ENCODE data around the gene CHAF1B. TPM values are rescaled to one million over a fixed set of nuclear protein-coding genes. Genes with fewer than 3 reads are reported as not detected.

Gene CHAF1B
- polyA plus RNA-seq, 12 donors: 3.1 to 8.8 (median 4.5) TPM; not detected in 1

DNA sequence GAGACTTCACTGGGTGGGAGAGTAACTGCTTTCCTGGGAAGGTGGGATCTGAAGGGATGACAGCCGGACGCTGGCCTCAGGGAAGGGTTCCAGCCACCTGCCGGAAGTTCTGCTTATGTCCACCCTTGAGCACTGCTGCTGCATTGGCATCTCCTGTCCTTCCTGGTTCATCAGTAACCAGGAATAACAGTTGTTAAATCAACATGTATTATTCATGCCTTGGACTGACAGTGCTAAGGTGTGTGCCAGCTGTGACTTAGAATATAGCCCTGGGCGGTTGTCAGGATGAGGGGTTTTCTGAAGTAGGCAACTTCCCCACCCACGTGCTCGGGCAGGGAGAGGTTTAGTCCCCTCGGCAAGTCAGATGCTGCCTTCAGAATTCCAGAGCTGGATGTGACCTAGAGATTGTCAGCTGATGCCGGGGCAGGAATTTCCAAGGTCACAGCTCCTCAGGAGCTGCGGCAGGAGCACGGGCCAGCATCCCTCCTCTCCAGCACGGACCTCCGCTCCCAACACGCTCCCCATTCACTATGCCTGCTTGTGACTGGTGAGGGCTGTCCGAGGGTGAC, 76.8 kb downstream of the CHAF1B start:
- no peak for DNase-seq

DNA sequence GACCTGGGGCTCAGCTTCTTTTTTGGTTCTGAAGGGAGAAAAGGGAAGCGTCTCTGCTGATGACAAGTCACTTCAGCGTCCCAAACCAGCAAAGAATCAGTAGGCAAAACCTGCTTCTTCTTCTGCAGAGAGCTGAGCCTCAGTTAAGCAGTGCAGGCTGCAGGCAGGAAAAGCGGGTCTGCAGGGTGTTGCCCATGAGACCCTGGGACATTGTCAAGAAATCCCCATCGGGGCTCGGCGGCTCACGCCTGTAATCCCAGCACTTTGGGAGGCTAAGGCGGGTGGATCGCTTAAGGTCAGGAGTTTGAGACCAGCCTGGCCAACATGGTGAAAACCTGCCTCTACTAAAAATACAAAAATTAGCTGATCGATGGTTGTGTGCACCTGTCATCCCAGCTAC, 78.0 kb downstream of the CHAF1B start:
- no peak for DNase-seq

DNA sequence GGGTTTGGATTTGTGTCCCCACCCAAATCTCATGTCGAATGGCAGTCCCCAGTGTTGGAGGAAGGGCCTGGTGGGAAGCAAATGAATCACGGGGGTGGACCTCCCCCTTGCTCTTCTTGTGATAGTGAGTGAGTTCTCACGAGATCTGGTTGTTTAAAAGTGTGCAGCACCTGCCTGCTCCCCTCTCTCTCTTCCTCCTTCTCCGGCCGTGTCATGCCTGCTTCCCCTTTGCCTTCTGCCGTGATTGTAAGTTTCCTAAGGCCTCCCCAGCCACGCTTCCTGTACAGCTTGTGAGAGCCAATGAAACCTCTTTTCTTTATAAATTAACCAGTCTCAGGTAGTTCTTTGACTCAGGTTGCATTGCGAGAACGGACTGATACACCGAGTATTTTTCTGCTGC, 78.8 kb downstream of the CHAF1B start:
- DNase-seq: no peak

DNA sequence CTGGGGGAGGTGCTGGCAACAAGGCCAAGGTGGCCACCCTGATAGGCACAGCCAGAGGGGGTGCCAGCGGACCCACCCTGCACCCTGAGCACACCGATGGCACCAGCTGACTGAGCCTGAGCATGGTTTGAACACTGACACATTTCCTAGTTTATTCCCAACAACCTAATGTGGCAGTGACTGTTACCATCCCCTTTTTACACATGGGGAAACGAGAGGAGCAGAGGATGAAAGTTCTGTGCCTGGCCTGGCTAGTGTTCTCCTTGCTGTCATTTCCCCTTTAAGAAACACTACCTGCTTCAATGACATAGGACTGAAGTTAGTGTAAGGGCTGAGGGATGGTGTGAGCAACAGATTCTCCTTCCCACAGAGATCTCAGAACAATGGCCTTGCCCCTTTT, 79.4 kb downstream of the CHAF1B start:
- no peak for DNase-seq

DNA sequence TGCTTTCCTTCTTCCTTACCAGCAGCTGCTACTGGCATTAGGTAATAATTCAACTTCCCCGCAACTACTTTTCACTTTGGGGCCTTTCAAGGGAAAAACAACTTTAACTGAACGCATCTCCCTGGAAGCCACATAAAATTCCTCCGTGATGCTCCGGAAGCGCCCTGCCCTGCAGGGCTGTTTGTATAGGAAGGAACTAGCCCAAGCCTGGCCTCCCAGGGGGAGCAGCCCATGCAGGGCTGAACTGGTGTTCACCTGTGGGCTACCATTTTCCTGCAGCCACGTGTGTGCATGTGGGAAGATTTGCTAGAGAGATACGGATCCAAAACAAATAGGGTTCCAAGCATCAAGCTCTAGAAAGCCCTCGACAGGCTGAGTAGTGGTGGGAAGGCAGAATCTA, 80.3 kb downstream of the CHAF1B start:
- no peak for DNase-seq

DNA sequence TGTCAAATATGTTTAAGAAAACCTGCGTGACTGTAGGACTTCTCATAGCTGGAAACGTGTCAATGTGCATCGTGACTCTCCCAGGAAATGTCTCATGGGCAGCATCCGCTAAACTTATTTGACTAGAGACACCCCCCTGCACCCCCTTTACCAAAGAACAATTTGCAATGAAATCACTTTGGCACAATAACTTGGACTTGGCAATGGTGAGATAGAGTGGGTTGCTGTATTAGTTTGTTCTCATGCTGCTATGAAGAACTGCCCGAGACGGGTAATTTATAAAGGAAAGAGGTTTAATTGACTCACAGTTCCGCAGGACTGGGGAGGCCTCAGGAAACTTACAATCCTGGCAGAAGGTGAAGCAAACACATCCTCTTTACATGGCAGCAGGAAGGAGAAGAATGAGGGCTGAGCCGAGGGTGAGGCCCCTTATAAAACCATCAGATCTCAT, 80.9 kb downstream of the CHAF1B start:
- DNase-seq: no peak

Other genes starting within 250 kb of the CHAF1B start
- gene DOP1B, start 228.6 kb upstream of the CHAF1B start, polyA plus RNA-seq (ENCODE audit: insufficient read length in 12 of 12): 10 to 100 TPM in 1 of 12 donors, 1 to 10 TPM in 10, not detected in 1; 5.5 to 23.8 (median 6.6) TPM
- 10 to 100 TPM in 11 of 12 donors, not detected in 1; 37.0 to 60.5 (median 49.1) TPM for gene MORC3, start 65.2 kb upstream of the CHAF1B start, polyA plus RNA-seq (ENCODE audit: insufficient read length in 12 of 12)
- gene CLDN14, start 94.7 kb downstream of the CHAF1B start, polyA plus RNA-seq (ENCODE audit: insufficient read length in 12 of 12): 1 to 10 TPM in 8 of 12 donors, under 1 TPM in 2, not detected in 2; 0.49 to 8.5 (median 1.8) TPM

Data from muscle of arm (tissue), 12 donors.